ENCODE data around the gene DCST1.

Gene DCST1

DNA sequence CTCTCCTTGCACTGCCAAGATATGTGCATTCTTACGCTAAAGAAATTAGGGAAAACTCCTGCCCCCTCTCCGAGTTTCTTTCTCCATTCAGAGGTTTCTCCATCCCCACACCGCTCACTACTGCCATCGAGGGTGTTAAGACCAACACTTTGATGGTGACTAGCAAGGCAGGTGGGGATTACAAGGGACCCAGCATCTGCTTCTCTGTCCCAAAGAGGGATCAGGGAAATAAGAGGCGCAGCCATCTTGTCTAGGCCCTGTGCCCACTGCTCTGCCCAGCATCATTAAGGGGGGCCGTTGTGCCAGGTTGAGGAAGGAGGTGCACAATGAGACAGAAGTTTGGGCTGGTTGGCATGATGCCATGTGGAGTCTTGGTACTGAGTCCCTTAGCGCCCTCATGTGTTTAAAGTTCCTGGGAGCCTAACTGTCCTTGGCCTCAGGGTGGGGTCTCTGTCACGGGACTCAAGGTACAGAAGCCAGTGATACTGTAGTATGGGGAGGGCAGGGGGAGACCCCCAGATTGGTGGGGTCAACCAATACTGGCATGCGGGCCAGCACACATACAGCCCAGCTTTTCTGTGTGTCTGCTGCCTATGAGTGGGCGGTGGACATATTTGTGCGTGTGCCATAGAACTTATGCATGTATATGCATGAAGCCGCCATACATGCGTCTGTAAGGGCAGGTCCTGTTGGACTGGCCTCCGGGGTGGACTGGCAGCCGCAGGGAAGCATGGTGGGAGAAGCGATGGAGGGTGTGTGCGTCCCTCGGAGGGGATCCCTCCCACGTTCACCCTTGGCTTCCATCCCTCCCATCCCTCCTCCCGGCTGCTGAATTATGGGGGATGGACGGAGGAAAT lies 50.5 kb downstream of the DCST1 start:
- TF ChIP-seq POLR2AphosphoS5 (IDR thresholded peaks at IDR 0.05; ENCODE audit: low read depth, low read length): no peak
- TF ChIP-seq SIN3A (IDR thresholded peaks at IDR 0.05; ENCODE audit: borderline replicate concordance, insufficient read depth, low read length): no peak
- TF ChIP-seq TAF1 (IDR thresholded peaks at IDR 0.05; ENCODE audit: borderline replicate concordance, insufficient read depth, low read length): no peak
- TF ChIP-seq REST (IDR thresholded peaks at IDR 0.05; ENCODE audit: insufficient read depth in 1 of 2, low read depth in 2 of 2, low read length in 2 of 2): no peak

DNA sequence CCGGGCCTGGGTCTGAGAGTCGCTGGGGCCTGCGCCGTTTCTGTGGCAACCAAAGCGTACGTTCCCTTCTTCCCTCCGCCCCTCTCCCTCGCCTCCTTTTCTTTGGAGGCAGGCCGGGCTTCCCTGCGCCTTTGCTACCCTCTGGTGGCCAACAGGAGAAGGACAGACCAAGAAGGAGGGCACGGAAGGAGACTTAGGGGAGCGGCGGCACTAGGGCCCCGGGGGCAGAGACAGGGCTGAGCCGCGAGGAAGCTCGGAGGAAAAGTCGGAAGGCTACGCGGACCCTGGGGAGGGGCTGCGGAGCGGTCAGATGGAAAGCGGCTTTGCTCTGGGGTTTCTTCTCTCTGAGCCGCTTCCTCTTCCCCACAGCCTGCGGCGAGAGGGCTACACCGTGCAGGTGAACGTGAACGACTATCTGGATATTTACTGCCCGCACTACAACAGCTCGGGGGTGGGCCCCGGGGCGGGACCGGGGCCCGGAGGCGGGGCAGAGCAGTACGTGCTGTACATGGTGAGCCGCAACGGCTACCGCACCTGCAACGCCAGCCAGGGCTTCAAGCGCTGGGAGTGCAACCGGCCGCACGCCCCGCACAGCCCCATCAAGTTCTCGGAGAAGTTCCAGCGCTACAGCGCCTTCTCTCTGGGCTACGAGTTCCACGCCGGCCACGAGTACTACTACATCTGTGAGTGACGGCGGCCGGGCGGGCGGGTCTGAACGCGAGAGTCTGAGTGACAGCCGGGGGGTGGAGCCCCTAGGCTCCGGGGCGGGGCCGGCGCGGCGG lies 51.3 kb downstream of the DCST1 start:
- TF ChIP-seq REST (IDR thresholded peaks at IDR 0.05; ENCODE audit: insufficient read depth in 1 of 2, low read depth in 2 of 2, low read length in 2 of 2) (no peak), POLR2AphosphoS5 (IDR thresholded peaks at IDR 0.05; ENCODE audit: low read depth, low read length) (peak; percentile 75), SIN3A (IDR thresholded peaks at IDR 0.05; ENCODE audit: borderline replicate concordance, insufficient read depth, low read length) (0 out of 2 replicates have a peak, but pooled peaks have one; percentile 72)

- TF ChIP-seq TAF1 (IDR thresholded peaks at IDR 0.05; ENCODE audit: borderline replicate concordance, insufficient read depth, low read length): no peak
- TF ChIP-seq POLR2AphosphoS5 (IDR thresholded peaks at IDR 0.05; ENCODE audit: low read depth, low read length): no peak
- no peak for TF ChIP-seq REST (IDR thresholded peaks at IDR 0.05; ENCODE audit: insufficient read depth in 1 of 2, low read depth in 2 of 2, low read length in 2 of 2)
- TF ChIP-seq FOXP2 (optimal IDR thresholded peaks at IDR 0.05; ENCODE audit: borderline replicate concordance, extremely low read depth, extremely low read length, insufficient read depth): no peak
- no peak for TF ChIP-seq SIN3A (IDR thresholded peaks at IDR 0.05; ENCODE audit: borderline replicate concordance, insufficient read depth, low read length)
Measured at GRCh38 chr1:155085504-155086127, 52.0 kb downstream of the DCST1 start.

GRCh38 chr1:155086128-155086741 lies 52.6 kb downstream of the DCST1 start:
- TF ChIP-seq POLR2AphosphoS5 (IDR thresholded peaks at IDR 0.05; ENCODE audit: low read depth, low read length) (no peak), FOXP2 (optimal IDR thresholded peaks at IDR 0.05; ENCODE audit: borderline replicate concordance, extremely low read depth, extremely low read length, insufficient read depth) (no peak), REST (IDR thresholded peaks at IDR 0.05; ENCODE audit: insufficient read depth in 1 of 2, low read depth in 2 of 2, low read length in 2 of 2) (no peak), TAF1 (IDR thresholded peaks at IDR 0.05; ENCODE audit: borderline replicate concordance, insufficient read depth, low read length) (no peak), SIN3A (IDR thresholded peaks at IDR 0.05; ENCODE audit: borderline replicate concordance, insufficient read depth, low read length) (no peak)

Measured in PFSK-1 (cell line).